Subcutaneous adipose tissue (tissue), 4 donors: ENCODE results near the gene EFL1. TPM values are rescaled to one million over a fixed set of nuclear protein-coding genes. Genes with fewer than 3 reads are reported as not detected.

Source experiments
- total RNA-seq, 4 donors: library from RNA; depleted of rRNA; stranded (reverse); fragments of >200 nt; gene quantifications; one replicate each; pipeline ENCODE4 v1.1.0, GENCODE V29; 2016
- TF ChIP-seq, protein P1 (sequence below): fragments of 450-650 bp; IDR thresholded peaks from one replicate; pipeline ENCODE4 v1.5.1; 2016; ENCODE audit warnings: low read depth, mild to moderate bottlenecking, control low read depth, antibody characterized with exemption, moderate library complexity

EFL1 gene
- total RNA-seq, 4 donors from 2014 or later, result 12.2 to 21.1 (median 16.6) TPM

DNA sequence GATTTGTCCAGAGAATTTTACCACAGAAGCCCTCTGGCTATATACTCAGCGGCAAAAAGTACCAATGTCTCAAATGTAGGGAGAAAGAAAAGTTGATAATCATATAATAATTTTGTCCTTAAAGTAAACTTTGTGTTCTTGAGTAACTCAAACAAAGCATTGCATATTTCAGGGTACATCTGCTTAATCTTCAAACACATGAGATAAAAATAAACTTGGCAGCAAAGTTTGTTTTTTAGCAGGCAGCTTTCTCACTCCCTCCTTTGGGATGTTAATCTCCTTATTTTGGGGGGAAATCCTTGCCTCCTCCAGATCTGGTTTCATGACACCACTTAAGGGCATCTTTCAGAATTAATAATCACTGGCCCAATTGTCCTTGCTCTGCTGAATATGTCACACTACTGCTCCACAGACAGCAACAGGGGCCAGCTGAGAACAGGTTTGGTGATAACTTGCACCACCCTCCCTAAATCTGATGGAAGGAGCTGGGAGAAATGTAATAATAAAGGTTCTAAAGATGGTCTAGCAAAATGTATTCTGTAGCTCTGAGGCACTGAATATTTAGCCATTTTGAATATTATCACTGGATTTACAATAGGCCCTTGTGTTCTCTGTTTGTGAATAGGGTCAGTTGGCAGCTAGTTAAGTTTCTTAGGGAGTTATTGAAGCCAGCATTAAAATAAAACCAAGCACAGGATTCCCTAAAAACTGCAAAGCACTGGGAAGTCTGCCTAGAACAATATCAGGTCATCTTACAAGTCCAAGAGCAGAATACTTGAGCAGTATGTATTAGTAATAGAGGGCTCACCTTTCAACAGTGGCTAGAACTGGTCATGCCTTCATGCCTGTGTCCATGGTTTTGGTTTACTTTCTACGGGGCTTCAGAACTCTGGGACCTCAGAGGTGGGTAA, 79.2 kb downstream of the EFL1 start:
- TF ChIP-seq, protein P1, sequence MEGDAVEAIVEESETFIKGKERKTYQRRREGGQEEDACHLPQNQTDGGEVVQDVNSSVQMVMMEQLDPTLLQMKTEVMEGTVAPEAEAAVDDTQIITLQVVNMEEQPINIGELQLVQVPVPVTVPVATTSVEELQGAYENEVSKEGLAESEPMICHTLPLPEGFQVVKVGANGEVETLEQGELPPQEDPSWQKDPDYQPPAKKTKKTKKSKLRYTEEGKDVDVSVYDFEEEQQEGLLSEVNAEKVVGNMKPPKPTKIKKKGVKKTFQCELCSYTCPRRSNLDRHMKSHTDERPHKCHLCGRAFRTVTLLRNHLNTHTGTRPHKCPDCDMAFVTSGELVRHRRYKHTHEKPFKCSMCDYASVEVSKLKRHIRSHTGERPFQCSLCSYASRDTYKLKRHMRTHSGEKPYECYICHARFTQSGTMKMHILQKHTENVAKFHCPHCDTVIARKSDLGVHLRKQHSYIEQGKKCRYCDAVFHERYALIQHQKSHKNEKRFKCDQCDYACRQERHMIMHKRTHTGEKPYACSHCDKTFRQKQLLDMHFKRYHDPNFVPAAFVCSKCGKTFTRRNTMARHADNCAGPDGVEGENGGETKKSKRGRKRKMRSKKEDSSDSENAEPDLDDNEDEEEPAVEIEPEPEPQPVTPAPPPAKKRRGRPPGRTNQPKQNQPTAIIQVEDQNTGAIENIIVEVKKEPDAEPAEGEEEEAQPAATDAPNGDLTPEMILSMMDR, result no peak

DNA sequence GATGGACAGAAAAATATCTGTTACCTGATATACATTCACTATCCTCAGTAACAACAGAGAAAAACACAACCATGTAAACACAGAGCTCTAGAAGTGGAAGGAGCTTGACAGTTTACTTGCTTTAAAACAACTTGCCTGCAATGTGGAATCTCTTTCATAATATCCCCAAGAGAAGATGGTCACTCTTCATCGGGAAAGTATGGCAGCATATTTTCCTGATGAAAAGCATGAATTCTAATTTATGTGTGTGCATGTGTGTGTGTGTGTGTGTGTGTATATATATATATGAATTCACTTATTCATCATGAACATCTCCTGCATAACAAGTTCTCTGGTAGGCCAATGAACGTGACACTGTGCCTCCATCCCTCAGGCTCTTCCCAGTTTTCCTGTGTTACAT, 81.2 kb downstream of the EFL1 start:
- TF ChIP-seq, protein P1, result no peak

DNA sequence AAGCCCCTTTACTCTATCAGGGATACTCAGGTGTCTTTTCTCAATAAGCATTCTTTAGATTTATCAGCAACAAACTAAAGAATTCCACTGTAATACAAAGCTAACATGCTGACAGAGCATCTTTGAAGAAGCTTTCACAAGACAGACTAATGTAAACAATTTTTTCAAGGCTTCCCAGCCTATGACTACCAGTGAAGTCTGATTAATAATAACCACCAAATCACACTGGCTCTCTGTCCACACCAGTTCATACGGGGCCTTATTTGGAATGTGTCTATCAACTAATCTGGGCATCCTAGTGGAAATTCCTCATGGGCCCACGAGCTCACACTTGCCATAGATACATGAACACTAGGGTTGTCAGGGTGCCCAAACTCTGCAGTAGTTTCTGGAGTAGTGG, 84.5 kb downstream of the EFL1 start:
- TF ChIP-seq, protein P1, result no peak

DNA sequence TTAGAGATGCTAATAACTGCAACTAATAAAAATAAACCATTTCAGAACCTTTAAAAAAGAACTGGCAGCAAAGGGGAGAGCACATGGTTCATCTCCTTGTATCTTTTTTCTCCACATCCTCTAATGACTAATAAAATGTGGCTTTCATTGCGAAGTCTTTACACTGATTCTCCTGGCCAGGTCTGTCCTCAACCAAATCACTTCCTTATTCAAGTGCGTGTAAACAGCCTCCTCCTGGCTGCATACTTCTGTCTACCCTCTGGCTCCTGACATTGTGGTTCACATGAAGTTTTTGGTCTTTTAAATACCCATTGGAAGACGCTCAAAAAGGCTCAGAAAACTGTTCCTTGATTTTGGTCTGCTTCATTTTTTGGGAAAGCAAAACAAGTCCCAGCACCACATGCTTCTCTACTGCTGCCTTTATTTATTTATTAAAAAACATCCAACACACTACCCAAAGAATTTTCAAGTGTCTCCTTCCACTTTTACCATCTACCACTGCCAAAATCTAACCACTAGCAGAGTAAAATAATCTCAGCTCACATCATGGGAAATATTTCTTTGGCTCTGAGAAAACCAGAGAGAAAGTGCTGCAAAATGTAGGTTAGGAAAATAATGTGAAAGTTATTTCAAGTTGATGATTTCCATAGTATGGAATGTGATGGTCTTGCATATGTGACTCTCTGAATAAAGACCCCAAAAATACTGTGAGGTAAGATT, 85.1 kb downstream of the EFL1 start:
- TF ChIP-seq, protein P1, result no peak

DNA sequence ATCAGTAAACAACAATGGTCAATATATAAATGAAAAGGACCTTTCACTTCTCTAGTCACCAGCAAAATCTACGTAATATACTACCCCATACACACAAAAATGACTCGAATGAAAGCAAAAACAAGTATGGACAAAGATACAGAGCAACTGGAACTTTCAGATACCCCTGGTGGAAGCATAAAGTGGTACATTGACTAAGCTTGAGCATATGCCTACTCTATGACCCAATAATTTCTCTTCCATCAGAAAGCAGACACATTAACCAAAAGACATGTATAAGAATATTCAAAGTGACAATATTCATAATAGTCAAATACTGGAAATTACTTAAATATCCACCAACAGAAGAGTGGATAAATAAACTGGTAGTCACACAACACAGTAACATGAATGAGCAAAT, 86.0 kb downstream of the EFL1 start:
- TF ChIP-seq, protein P1, result no peak

DNA sequence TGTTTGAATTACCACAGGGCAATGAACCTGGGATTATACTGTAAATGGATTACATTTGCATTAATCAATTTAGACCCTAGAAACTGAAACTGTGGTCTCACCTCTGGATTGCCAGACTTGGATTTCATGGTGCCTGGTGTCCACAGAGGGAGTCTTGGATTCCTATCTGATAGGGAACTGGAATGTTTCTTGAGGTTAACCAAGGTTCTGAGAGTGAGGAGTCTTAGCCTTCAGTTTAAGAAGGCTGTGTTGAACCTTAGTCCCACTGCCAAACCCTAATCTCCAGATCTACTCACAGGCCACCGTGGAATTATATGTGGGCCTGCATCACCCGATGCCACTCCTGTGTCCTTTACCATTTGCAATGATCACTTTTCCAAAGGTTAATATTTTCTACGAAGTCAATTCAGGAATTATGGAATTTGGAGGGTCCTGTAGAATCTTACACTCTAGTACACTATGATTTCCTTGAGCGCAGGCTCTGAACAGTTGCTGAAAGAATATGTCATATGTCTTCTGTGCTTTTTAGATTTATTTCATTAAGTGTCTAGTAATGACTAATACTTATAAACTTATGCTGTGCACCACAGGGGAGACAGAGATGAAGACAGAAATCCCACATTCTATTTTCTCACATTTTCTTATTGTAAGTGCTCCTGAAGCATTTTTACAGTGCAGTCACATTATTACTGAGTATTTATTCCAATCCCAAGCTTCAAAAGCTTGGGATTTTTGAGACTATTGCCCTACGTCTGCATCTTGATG, 87.9 kb downstream of the EFL1 start:
- TF ChIP-seq, protein P1, result no peak
